ENCODE data around the gene RHD. TPM values are rescaled to one million over a fixed set of nuclear protein-coding genes. Genes with fewer than 3 reads are reported as not detected.

Gene RHD
- total and polyA plus RNA-seq, 2 experiments from 2014 or later, result 0.21 to 0.26 TPM

GRCh38 chr1:25355841-25356395 lies 83.6 kb downstream of the RHD start (continued):
- TF ChIP-seq ZNF462 (CRISPR knock-in tag; IDR thresholded peaks at IDR 0.05), result no peak

GRCh38 chr1:25356441-25356840 lies 84.1 kb downstream of the RHD start:
- ATAC-seq (no peak), DNase-seq (ENCODE audit: low spot score) (no peak)
- peaks cover 42% of the 10 kb centered on the region for H3K36me3 Mint-ChIP-seq (ENCODE audit: low read depth)
- peaks cover 2% of the 10 kb centered on the region for H3K27me3 Mint-ChIP-seq (ENCODE audit: insufficient read depth, low read depth, poor library complexity)
- Histone ChIP-seq H4K20me1 (replicated peaks; ENCODE audit: insufficient read depth) (peaks cover 4% of the 10 kb centered on the region; the same call in 1 of the 2 replicates), H3K4me3 (no peak overlapping the region), H3F3A (replicated peaks; ENCODE audit: low read depth) (no peaks in the 10 kb centered on the region), H3K4me1 (ENCODE audit: insufficient read depth) (no peaks in the 10 kb centered on the region), H3K27ac (ENCODE audit: low read depth) (no peak overlapping the region), H3K4me2 (no peak overlapping the region), H3K36me3 (ENCODE audit: insufficient read depth) (peaks cover 13% of the 10 kb centered on the region; the same call in 1 of the 2 replicates), H2AFZ (no peak overlapping the region), H3K9me2 (ENCODE audit: insufficient read depth) (no peaks in the 10 kb centered on the region), H3K79me2 (replicated peaks; ENCODE audit: insufficient read depth) (peaks cover 4% of the 10 kb centered on the region), H3K27me3 (ENCODE audit: insufficient read depth) (no peaks in the 10 kb centered on the region)
- no peaks in the 10 kb centered on the region; the same call in 2 of the 3 replicates for H3K9me3 Mint-ChIP-seq
- H3K4me1 Mint-ChIP-seq, result no peaks in the 10 kb centered on the region
- no peak for TF ChIP-seq ZNF114 (CRISPR knock-in tag; IDR thresholded peaks at IDR 0.05)
- no peak for TF ChIP-seq CTCF (conservative IDR thresholded peaks at IDR 0.05; ENCODE audit: low read depth in 2 of 2)
- H3K27ac Mint-ChIP-seq, result no peak overlapping the region
- no peak overlapping the region for H3K4me3 Mint-ChIP-seq

All from GM23338 (cell line).